ENCODE results near the gene TMEM151B. TPM values are rescaled to one million over a fixed set of nuclear protein-coding genes. Genes with fewer than 3 reads are reported as not detected.

Gene TMEM151B
- total RNA-seq, 1 experiment from 2014 or later = 0.83 TPM

- DNase-seq = no peak
Observed at GRCh38 chr6:44253307-44254101, 16.7 kb upstream of the TMEM151B start.

DNA sequence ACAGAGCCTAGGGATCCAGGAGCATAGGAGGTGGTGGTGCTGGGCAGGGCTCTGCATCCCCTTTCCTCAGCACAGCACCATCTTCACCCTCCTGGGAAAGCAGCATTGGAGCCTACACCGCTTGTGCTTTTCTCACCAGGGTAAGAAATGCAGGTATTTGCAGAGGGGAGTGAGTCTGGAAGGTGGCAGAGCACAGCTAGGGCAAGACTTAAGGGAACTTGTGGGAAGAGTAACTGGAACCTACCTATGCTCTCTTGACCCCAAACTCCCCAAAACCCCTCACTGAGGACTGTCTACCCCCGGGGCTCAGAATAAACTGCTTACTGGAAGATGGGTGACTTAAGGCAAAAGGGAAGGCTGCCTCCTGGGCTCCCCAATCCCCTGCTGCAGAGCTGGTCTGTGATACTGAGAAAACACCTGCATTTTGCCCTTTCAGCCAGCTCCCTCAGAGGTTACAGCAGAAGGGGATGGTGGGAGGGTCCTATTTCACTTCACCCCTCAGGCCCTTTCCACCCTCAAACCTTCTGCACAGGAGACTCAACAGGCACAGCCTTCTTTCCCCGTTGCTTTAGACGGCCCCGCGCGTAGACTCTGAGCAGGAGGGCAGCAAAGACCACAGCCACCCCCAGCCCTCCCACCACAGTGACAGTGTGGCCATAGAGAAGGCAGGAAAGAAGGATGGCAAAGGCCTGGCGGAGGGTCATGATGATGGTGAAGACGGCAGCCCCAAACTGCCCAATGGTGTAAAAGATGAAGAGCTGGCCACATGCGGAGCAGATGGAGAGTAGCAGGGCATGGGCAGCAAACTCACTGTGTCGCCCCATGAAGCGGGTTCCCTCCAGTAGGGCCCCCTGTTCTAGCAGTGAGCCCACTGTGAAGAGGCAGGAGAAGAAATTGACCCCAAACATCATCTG, 15.8 kb upstream of the TMEM151B start:
- Histone ChIP-seq H3K36me3 (replicated peaks; ENCODE audit: control insufficient read depth, insufficient read depth, low read length) (peaks cover 60% of the 10 kb centered on the region), H3K4me3 (ENCODE audit: insufficient read depth, low read depth, low read length) (no peak overlapping the region), H3K27me3 (ENCODE audit: control insufficient read depth, insufficient read depth, low read length) (no peaks in the 10 kb centered on the region)
- no peak for DNase-seq

More at GRCh38 chr6:44253307-44254101, 16.7 kb upstream of the TMEM151B start:
- Histone ChIP-seq H3K4me3 (ENCODE audit: insufficient read depth, low read depth, low read length) (no peak overlapping the region), H3K27me3 (ENCODE audit: control insufficient read depth, insufficient read depth, low read length) (no peaks in the 10 kb centered on the region), H3K36me3 (replicated peaks; ENCODE audit: control insufficient read depth, insufficient read depth, low read length) (peaks cover 67% of the 10 kb centered on the region)

- H3K4me3 ChIP-seq (ENCODE audit: insufficient read depth, low read depth, low read length) = no peak overlapping the region
- peak; percentile 54 for DNase-seq
- H3K36me3 ChIP-seq (replicated peaks; ENCODE audit: control insufficient read depth, insufficient read depth, low read length) = peaks cover 53% of the 10 kb centered on the region
- H3K27me3 ChIP-seq (ENCODE audit: control insufficient read depth, insufficient read depth, low read length) = no peaks in the 10 kb centered on the region
Observed at GRCh38 chr6:44255105-44255808, 15.0 kb upstream of the TMEM151B start.

DNA sequence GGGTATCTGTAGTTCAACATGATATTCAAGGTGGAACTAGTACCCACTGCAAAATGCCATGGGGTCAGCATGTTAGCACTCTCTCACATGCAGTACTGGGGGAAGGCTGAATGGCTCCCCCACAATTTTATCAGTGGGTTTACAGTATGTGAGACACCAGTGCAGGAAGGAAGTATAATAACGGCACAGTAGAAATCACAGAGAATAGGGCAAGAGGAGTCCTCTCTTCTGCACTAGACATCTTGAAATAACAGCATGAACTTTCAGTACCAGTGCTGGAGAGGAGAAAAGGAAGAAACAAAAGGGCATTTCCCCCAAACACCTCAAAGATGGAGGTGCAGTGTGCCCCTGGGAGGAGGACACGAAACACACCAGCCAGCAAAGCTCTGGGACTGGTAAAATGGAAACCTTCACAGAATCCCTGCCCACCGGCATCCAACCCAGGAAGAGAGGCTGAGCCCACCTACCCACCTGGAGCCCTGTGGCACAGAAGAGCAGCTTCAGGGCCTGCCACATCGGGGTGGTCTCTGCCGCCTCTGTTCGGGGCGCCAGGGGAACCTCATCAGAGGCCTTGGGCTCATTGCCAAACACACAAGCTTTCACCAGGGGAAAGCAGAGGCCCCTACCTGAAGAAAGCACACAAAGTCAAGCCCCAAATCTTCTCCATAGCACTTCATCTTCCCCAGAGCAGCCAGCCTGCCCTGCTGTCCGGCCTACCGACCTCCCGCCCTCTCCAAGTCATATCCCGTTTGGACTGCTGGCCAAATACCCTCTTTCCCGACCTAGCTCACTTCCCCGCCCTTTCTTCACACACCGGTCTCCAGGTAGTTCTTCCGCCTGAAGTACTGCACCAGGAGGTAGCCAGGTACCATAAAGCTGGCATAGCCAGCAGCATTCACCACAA, 14.1 kb upstream of the TMEM151B start:
- DNase-seq = peak; percentile 73
- Histone ChIP-seq H3K4me3 (ENCODE audit: insufficient read depth, low read depth, low read length) (peak overlapping the region; percentile 70), H3K36me3 (replicated peaks; ENCODE audit: control insufficient read depth, insufficient read depth, low read length) (peaks cover 46% of the 10 kb centered on the region), H3K27me3 (ENCODE audit: control insufficient read depth, insufficient read depth, low read length) (no peaks in the 10 kb centered on the region)

- H3K4me3 ChIP-seq (ENCODE audit: insufficient read depth, low read depth, low read length) = peak overlapping the region; percentile 70
- H3K27me3 ChIP-seq (ENCODE audit: control insufficient read depth, insufficient read depth, low read length) = no peaks in the 10 kb centered on the region
- DNase-seq = peak; percentile 94
- peaks cover 41% of the 10 kb centered on the region for H3K36me3 ChIP-seq (replicated peaks; ENCODE audit: control insufficient read depth, insufficient read depth, low read length)
Observed at GRCh38 chr6:44256775-44257024, 13.6 kb upstream of the TMEM151B start.

DNA sequence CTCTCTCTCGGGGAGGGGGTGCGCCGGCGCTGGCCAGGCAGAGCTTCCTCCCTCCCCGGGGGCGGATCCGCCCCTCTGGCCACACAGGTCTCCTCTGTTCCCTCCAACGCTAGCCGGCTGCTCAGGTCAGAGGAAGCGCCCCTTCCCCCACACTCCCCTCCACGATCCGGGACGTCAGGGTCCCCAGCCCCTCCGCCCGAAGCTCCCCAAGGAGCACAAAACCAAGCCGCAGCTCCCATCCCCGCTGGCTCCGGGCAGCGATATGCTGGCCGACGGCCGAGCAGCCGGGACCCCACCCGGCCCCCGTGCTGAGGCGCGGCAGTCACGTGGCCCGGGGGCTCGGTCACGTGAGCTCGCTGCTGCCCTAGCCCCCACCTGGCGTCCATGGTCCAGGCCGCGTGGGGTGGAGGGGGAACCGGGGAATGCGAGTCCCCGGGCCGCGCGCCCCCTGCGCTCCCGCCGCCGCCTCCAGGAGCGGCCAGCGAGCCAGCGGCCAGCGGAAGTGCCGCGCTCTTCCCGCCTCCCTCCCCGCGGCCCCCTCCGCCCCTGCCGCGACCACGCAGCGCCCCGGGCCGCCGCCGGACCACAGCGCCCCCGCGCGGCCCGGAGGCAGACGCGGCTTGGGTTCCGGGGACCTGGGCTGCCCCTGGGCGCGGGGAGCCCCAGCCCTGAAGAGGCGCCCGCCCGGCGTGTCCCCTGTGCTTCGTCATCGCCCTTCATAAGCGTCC, 13.1 kb upstream of the TMEM151B start, which contains the start of gene SLC35B2:
TSS of gene SLC35B2 (minus strand) at position 504 of the 728 bp plus-strand sequence. CDS start at position 386, 118 bp downstream.
- peak; percentile 97 for DNase-seq
- peak within 1 kb of the TSS; percentile 70 for H3K4me3 ChIP-seq (ENCODE audit: insufficient read depth, low read depth, low read length)
- H3K36me3 ChIP-seq (replicated peaks; ENCODE audit: control insufficient read depth, insufficient read depth, low read length) = peaks cover 36% of the 10 kb centered on the region

DNA sequence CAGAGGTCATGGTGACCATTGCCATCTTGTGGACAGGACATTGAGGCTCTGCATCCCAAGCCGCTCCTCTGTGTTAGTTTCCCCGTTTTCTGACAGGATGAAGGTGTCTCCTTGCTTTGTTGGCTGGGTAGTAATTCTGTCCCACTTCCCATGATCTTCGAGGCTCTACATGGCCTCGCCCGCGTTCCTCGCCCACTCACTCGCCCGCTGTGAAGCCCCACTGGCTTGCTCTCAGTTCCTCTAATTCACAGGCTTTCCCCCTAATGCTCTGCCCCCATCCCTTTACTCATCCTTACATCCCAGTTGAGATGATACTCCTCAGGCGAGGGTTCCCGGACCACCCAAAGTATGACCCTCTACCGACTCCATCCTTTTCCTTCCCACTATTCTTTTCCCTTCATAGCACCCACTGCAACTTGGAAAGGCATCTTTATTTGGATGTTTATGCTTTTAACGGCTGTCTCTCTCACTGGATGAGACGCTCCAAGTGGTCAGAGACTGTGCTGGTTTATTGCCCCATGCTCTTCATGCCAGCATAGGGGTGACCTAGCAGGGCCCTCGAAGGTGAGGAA, 12.4 kb upstream of the TMEM151B start:
- Histone ChIP-seq H3K36me3 (replicated peaks; ENCODE audit: control insufficient read depth, insufficient read depth, low read length) (peaks cover 31% of the 10 kb centered on the region), H3K4me3 (ENCODE audit: insufficient read depth, low read depth, low read length) (peak overlapping the region; percentile 70), H3K27me3 (ENCODE audit: control insufficient read depth, insufficient read depth, low read length) (no peaks in the 10 kb centered on the region)
- DNase-seq = no peak

More for the DNA sequence above, 13.1 kb upstream of the TMEM151B start, which contains the start of gene SLC35B2:
- no peaks in the 10 kb centered on the region for H3K27me3 ChIP-seq (ENCODE audit: control insufficient read depth, insufficient read depth, low read length)

DNA sequence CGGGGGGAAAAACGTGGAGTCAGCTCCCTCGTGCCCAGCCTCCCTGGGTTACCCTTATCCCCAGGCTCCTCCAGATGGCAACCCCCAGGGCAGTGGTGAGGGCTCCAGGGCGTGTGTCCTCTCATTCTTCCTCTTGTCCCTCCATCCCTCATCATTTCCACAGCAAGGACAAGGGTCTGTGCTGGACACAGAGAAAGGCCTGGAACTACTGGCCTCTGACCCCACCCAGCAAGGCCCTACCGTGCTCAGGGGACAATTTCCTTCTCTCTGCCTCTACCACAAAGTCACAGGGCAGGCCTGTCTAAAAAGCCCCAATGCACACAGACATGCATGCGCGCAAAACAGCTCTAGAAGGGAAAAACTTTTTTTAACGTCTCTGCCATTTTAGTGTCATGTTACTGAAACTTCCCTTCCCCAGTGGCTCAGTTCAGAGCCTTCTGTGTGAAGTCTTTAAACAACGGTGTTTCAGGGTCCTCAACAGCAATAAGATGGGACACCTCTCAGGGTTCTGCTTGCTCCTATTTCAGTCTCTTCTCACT, 11.9 kb upstream of the TMEM151B start:
- Histone ChIP-seq H3K27me3 (ENCODE audit: control insufficient read depth, insufficient read depth, low read length) (no peaks in the 10 kb centered on the region), H3K4me3 (ENCODE audit: insufficient read depth, low read depth, low read length) (no peak overlapping the region), H3K36me3 (replicated peaks; ENCODE audit: control insufficient read depth, insufficient read depth, low read length) (peaks cover 26% of the 10 kb centered on the region)
- DNase-seq = no peak

GRCh38 chr6:44258921-44259320, 11.3 kb upstream of the TMEM151B start:
- no peak for DNase-seq
- Histone ChIP-seq H3K36me3 (replicated peaks; ENCODE audit: control insufficient read depth, insufficient read depth, low read length) (peaks cover 21% of the 10 kb centered on the region), H3K4me3 (ENCODE audit: insufficient read depth, low read depth, low read length) (no peak overlapping the region), H3K27me3 (ENCODE audit: control insufficient read depth, insufficient read depth, low read length) (no peaks in the 10 kb centered on the region)

DNA sequence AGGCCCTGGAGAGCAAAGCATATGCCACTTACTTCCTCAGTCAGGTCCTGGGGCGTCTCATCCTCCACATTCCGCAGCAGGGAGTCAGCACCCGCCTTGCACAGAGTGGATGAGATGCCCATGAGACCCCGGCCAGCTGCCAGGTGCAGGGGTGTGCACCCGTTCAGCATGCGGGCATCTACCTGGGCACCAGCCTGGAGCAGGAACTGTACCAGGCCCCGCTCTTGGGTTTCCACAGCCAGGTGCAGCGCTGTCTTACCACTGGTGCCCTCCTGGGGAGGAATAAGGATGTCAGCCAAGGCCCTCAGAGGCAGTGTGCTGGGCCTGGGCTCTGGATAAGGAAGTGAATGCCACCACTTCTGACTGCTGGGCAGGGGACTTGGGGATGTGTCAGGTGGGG, 10.2 kb upstream of the TMEM151B start:
- Histone ChIP-seq H3K4me3 (ENCODE audit: insufficient read depth, low read depth, low read length) (no peak overlapping the region), H3K36me3 (replicated peaks; ENCODE audit: control insufficient read depth, insufficient read depth, low read length) (peaks cover 11% of the 10 kb centered on the region), H3K27me3 (ENCODE audit: control insufficient read depth, insufficient read depth, low read length) (peaks cover 7% of the 10 kb centered on the region; the same call in 1 of the 2 replicates)
- no peak for DNase-seq

GRCh38 chr6:44260451-44261297, 9.6 kb upstream of the TMEM151B start:
- Histone ChIP-seq H3K36me3 (replicated peaks; ENCODE audit: control insufficient read depth, insufficient read depth, low read length) (peaks cover 5% of the 10 kb centered on the region), H3K27me3 (ENCODE audit: control insufficient read depth, insufficient read depth, low read length) (peaks cover 7% of the 10 kb centered on the region; the same call in 1 of the 2 replicates), H3K4me3 (ENCODE audit: insufficient read depth, low read depth, low read length) (no peak overlapping the region)
- no peak for DNase-seq

- Histone ChIP-seq H3K36me3 (replicated peaks; ENCODE audit: control insufficient read depth, insufficient read depth, low read length) (peaks cover 5% of the 10 kb centered on the region), H3K27me3 (ENCODE audit: control insufficient read depth, insufficient read depth, low read length) (peaks cover 8% of the 10 kb centered on the region), H3K4me3 (ENCODE audit: insufficient read depth, low read depth, low read length) (no peak overlapping the region)
- no peak for DNase-seq
Observed at GRCh38 chr6:44261581-44261980, 8.7 kb upstream of the TMEM151B start.

Data from H7 (cell line).